Measurements from ENCODE around the gene KDM1B. TPM values are rescaled to one million over a fixed set of nuclear protein-coding genes. Genes with fewer than 3 reads are reported as not detected.

The KDM1B gene
- total and polyA plus RNA-seq, 2 experiments from 2014 or later = 1.6 to 15.4 TPM

DNA sequence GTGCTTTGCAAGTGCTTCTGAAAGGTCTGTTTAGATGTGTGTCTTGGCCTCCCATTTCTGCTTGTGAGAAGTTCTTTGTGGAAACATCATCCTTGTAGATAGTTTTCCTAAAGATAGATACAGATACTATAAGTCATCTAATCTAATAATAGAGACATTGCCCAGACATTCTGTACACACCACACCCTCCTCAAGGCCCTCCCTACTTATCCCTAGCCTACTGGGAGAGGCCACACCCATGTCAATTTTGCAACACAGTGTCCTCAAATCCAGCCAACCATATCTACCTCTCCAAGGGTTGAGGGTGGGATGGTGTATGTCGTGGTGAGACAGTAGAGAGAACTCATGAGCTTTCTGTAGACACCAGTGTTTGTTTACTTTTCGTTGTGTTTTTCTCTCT lies 6.2 kb downstream of the KDM1B start:
- Histone ChIP-seq H3K27ac (no peak overlapping the region), H3K9me3 (ENCODE audit: low read depth) (no peaks in the 10 kb centered on the region), H3K36me3 (peaks cover 1% of the 10 kb centered on the region), H3K27me3 (no peaks in the 10 kb centered on the region), H3K4me3 (no peak overlapping the region), H3K4me1 (ENCODE audit: low read depth) (no peaks in the 10 kb centered on the region)
- TF ChIP-seq, protein P1, sequence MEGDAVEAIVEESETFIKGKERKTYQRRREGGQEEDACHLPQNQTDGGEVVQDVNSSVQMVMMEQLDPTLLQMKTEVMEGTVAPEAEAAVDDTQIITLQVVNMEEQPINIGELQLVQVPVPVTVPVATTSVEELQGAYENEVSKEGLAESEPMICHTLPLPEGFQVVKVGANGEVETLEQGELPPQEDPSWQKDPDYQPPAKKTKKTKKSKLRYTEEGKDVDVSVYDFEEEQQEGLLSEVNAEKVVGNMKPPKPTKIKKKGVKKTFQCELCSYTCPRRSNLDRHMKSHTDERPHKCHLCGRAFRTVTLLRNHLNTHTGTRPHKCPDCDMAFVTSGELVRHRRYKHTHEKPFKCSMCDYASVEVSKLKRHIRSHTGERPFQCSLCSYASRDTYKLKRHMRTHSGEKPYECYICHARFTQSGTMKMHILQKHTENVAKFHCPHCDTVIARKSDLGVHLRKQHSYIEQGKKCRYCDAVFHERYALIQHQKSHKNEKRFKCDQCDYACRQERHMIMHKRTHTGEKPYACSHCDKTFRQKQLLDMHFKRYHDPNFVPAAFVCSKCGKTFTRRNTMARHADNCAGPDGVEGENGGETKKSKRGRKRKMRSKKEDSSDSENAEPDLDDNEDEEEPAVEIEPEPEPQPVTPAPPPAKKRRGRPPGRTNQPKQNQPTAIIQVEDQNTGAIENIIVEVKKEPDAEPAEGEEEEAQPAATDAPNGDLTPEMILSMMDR (IDR thresholded peaks at IDR 0.05; ENCODE audit: low read depth, low read length) = no peak
- DNase-seq (ENCODE audit: low read depth in 1 of 2, low spot score in 1 of 2) = no peak

DNA sequence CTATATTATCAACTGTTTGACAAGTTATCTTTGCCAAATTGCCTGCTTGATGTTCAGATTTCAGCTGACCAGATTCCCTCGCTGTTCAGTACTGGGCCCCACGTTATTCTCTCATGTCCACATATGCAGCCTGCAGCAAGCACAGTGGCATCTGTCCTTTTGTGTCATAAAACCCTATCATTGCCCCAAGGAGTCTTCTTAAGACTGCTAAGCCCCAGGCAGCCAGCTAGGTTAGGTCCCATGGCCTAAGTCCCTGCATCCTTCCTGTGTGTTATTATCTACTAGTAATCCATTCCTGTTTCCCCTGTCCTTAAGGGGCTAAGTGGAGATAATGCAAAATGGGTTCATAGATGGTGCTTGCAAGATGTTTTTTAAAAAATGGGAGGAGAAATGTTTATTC lies 7.2 kb downstream of the KDM1B start:
- Histone ChIP-seq H3K27ac (no peak overlapping the region), H3K36me3 (peaks cover 4% of the 10 kb centered on the region), H3K9me3 (ENCODE audit: low read depth) (no peaks in the 10 kb centered on the region), H3K4me3 (no peak overlapping the region), H3K27me3 (no peaks in the 10 kb centered on the region), H3K4me1 (ENCODE audit: low read depth) (no peaks in the 10 kb centered on the region)
- no peak for DNase-seq (ENCODE audit: low read depth in 1 of 2, low spot score in 1 of 2)
- TF ChIP-seq, protein P1 (IDR thresholded peaks at IDR 0.05; ENCODE audit: low read depth, low read length) = no peak

DNA sequence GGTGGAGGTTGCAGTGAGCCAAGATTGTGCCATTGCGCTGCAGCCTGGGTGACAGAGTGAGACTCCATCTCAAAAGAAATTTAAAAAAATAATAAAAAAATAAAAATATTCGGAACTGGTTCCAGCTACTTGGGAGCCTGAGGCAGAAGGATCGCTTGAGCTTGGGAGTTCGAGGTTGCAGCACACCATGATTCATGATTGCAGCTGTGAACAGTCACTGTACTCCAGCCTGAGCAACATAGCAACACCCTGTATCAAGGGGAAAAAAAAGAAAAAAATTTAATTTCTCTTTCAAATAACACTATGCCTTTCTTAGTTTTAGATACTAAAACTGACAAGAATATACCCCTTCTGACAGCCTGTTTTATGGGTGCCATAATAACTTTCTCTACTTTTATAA lies 10.5 kb downstream of the KDM1B start:
- Histone ChIP-seq H3K4me1 (ENCODE audit: low read depth) (no peaks in the 10 kb centered on the region), H3K27ac (no peak overlapping the region), H3K36me3 (peaks cover 9% of the 10 kb centered on the region), H3K27me3 (no peaks in the 10 kb centered on the region), H3K9me3 (ENCODE audit: low read depth) (no peaks in the 10 kb centered on the region), H3K4me3 (no peak overlapping the region)
- TF ChIP-seq, protein P1 (IDR thresholded peaks at IDR 0.05; ENCODE audit: low read depth, low read length) = no peak
- DNase-seq (ENCODE audit: low read depth in 1 of 2, low spot score in 1 of 2) = no peak

DNA sequence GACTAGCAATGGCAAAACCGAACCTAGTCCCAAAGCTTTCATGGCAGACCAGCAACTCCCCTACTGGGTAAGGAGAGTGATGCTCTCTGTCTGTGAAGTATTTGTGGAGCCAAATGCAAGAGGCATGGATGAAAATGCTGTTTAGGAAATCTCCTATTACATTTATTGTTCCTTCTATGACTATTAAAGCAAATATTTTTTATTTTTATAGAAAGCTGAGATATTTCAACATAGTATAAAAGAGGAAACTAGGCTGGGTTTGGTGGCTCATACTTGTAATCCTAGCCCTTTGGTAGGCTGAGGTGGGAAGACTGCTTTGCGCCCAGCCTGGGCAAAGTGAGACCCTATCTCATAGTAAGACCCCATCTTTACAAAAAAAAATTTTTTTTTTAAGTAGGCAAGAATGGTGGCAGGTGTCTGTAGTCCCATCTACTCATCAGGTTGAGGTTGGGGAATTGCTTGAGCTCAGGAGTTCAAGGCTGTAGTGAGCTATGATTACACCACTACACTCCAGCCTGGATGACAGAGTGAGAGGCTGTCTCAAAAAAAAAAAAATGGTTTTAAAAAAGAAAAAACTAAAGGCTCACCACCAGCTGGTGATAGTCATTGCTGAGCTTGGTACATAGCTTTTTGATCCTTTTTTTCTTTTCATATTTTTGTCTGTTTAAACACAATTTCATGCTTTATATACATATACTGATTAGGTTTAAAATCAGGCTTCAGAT lies 11.3 kb downstream of the KDM1B start:
- peaks cover 9% of the 10 kb centered on the region for H3K36me3 ChIP-seq
- H3K9me3 ChIP-seq (ENCODE audit: low read depth) = no peaks in the 10 kb centered on the region
- DNase-seq (ENCODE audit: low read depth in 1 of 2, low spot score in 1 of 2) = no peak
- TF ChIP-seq, protein P1 (IDR thresholded peaks at IDR 0.05; ENCODE audit: low read depth, low read length) = no peak
- H3K27me3 ChIP-seq = no peaks in the 10 kb centered on the region
- no peak overlapping the region for H3K4me3 ChIP-seq
- H3K4me1 ChIP-seq (ENCODE audit: low read depth) = no peaks in the 10 kb centered on the region
- H3K27ac ChIP-seq = no peak overlapping the region

DNA sequence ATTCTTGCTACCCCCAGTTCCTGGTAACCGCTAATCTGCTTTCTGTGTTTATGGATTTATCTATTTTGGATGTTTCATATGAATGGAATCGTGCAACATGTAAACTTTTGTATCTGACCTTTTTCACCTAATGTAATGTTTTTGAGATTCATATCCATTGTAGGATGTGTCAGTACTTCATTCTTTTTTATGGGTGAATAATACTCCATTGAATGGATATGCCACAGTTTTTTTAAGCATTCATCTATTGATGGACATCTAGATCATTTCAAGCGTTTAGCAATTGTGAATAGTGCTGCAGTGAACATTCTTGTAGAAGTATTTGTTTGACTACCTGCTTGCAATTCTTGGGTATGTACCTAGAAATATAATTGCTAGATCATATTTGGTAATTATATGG lies 13.0 kb downstream of the KDM1B start:
- Histone ChIP-seq H3K27me3 (no peaks in the 10 kb centered on the region), H3K4me3 (no peak overlapping the region), H3K27ac (no peak overlapping the region), H3K36me3 (peaks cover 9% of the 10 kb centered on the region), H3K4me1 (ENCODE audit: low read depth) (no peaks in the 10 kb centered on the region), H3K9me3 (ENCODE audit: low read depth) (no peaks in the 10 kb centered on the region)
- TF ChIP-seq, protein P1 (IDR thresholded peaks at IDR 0.05; ENCODE audit: low read depth, low read length) = no peak
- no peak for DNase-seq (ENCODE audit: low read depth in 1 of 2, low spot score in 1 of 2)
